ENCODE results near the gene SLC2A4.

The SLC2A4 gene

DNA sequence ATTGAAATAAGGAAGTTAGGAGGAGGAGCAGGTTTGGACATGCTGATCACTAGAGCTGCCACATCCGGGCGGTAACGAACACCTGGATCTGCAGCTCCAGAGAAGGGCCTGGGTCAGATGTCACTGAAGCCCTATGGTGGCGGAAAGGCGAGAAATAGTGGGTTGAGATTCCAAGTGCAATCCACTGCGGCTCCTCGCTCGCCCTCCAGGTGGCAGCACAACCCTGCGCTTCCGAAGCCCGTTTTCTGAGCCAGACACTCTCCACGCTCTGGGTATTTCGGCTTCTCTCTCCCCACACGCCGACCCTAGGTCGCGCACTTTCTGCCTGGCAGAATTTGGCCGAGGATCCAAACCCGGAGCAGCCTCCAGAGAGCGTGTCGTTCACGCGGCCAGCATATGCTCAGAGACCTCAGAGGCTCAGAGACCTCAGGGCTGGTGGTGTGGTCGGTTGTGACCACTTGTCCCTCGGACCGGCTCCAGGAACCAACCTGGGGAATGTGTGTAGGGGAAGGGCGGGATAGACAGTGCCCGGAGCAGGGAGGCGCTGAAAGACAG lies 922 bp upstream of the SLC2A4 start:
- peak in 1 of 2 experiments; percentile 17 for DNase-seq

DNA sequence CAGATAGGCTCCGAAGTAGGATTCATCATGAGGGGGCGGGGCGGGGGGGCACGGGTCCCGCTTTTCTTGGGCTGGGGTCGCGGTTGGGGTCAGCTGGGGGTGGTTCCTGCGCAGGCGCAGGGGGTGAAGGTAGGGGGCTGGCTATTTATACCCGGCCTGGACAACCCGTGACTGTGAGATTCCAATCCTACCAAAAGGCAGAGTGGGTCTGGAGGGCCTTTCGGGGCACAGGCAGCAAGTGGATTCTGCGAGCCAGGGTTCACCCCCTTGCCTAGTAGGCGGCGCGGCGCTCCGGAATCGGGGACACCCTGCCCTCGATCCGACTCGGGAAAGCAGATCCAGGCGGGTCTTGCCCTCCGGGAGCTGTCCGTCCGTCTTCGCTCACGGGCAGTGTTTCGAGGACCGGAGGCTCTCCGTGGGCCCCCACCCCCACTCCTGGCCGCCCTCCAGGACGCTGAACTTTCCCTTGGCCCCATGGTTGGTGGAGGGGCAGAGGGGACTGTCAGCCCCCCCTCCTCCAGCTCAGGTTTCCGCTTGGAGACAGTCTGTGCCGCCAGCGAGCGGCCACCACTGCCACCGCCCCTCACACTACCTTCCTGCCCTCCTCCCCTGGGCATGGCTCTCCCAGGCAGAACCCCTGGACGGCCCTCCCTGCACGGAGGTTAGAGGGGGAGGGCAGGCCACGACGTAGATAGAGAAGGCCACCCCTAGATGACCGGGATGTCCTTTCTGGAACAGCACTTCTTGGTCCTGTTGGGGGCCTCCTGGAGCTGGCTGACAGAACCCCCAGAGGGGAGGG lies 634 bp downstream of the SLC2A4 start:
- DNase-seq = no peak

DNA sequence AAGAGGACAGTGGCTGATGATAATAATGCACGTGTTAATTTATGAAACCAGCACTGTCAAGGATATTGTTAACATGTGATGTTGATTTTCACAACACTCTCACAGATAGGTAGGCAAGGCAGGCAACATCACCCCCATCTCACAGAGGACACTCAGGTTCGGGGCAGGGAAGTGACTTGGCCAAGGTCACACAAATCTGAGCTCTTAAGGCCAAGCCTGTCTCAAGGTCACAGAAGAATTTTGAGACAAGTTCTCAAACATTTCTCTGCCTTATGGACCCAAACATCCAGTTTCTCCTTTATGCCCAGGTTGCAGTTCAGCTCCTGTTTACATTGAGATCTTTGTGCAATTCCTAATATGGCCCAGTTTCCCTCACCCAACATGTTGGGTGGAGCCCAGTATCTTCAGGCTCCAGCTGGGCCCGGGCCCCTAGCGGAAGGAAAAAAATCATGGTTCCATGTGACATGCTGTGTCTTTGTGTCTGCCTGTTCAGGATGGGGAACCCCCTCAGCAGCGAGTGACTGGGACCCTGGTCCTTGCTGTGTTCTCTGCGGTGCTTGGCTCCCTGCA lies 1.3 kb downstream of the SLC2A4 start:
- DNase-seq = no peak

DNA sequence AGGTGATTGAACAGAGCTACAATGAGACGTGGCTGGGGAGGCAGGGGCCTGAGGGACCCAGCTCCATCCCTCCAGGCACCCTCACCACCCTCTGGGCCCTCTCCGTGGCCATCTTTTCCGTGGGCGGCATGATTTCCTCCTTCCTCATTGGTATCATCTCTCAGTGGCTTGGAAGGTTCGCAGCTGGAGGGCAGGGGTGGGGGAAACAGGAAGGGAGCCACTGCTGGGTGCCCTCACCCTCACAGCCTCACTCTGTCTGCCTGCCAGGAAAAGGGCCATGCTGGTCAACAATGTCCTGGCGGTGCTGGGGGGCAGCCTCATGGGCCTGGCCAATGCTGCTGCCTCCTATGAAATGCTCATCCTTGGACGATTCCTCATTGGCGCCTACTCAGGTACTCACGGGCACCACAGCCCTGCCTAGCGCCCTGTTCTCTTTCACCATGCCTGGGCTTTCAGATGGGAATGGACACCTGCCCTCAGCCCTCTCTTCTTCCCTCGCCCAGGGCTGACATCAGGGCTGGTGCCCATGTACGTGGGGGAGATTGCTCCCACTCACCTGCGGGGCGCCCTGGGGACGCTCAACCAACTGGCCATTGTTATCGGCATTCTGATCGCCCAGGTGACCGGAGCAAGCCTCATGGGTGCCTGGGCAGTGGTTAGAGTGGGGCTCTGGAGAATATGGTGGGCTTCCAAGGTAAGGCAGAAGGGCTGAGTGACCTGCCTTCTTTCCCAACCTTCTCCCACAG lies 2.1 kb downstream of the SLC2A4 start:
- DNase-seq = no peak

DNA sequence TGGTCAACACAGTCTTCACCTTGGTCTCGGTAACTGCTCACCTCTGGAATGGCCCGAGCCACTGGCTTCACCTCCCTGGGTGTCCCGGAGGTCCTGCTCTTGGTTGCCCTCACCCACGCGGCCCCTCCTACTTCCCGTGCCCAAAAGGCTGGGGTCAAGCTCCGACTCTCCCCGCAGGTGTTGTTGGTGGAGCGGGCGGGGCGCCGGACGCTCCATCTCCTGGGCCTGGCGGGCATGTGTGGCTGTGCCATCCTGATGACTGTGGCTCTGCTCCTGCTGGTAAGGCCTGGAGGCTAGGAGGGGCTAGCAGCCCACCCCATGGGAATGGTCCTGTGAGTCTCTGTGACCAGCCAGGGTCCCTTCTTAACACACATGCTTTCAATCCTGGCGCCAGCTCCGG lies 3.4 kb downstream of the SLC2A4 start:
- no peak for DNase-seq

DNA sequence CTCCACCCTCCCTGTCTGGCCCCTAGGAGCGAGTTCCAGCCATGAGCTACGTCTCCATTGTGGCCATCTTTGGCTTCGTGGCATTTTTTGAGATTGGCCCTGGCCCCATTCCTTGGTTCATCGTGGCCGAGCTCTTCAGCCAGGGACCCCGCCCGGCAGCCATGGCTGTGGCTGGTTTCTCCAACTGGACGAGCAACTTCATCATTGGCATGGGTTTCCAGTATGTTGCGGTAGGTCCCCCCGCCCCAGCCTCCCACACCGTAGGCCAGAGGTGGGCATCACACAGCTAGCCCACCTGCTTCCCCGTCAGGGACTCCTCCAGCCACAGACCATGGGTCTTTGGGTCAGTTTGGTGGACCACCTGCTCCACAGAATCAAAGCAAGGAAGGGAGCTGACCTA lies 4.2 kb downstream of the SLC2A4 start:
- no peak for DNase-seq

DNA sequence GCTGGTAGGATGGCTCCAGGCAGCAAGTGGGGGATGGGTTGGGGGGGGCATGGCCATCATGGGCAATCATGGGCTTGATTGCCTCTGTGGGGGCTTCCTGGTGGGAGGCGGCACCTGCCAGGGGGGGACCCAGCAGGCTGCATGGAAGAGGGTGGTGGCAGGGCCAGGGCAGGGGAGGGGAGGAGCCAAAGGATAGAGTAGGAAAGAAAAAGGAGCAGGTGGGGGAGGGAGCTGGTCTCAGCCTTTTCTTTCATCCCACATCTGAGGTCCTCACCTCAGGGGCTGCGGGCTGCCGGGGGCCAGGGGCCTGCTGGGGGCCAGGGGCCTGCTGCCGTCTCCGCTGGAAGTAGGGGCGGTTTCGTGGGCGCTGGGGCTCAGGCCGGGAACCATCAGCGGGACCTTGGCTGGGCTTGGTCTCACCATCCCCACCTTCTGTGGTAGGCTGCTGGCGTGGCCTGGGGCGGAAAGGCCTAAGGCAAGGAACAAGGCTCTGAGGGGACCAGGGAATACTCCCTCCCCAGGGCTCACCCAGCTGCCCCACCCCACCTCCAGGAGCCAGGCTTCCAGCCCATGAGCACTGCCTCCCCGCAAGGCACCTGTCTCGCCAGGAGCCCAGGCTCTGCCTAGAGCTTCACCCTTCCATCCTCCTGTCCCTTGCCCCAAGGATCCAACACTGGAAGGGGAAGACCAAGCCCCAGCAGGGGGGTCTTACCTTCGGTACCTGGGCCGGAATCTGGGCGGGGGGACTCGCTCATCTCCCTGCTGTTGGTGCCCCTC lies 7.9 kb downstream of the SLC2A4 start:
- DNase-seq = no peak

DNA sequence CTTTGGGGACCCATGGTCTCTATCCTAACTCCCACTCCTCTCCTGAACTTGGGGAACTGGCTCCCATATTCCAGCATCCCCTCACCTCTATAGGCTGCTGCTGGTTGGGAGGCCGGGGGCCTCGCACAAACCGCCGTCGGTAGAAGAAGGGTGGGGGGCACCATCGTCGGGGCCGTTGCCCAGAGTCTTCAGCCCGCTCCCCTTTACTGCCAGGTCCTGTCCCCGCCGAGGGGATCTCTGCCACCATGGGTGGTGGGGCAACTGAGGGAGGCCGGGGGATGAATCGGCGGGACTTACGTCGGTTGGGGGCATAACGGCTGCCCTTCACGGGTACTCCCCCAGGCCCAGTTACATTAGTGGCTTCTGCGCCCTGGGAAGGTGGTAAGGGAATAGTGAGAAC lies 8.6 kb downstream of the SLC2A4 start:
- no peak for DNase-seq

DNA sequence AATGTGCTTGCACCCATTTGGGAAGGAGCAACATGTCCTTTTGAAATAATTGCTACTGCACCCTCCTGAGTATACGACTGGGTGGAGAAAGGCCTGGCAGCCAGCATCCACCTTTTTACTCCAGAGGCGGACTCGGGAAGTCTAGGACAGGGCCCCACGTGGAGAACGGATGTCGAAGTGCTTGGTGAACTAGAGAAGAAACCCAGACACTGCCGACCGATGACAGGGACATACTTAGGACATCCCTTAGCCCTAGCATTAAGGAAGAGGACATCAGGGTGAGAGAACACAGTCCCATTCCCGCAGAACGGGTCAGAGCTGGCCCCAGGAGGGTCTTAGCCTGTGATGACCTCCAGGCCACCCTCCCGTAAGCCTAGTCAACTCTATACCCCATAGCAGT lies 9.2 kb downstream of the SLC2A4 start:
- no peak for DNase-seq

DNA sequence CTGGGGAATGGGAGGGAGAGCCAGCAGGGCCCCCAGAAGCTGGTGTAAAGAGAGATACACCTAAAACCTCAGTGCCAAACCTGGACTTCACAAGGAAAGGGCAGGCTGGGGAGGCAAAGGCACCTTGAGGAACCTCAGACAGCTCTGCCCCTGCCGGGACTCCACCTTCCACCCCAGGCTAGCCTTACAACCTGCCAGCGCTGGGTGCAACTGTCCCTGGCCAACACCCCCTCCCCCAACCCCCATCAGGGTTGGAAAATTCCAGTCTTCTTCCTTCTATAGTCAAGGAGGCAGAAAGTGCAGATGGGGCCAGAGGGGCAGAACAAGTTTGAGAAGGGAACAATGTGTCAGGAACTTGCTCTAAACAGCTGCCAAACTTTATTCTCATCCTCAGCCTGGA lies 10.7 kb downstream of the SLC2A4 start:
- DNase-seq = no peak

DNA sequence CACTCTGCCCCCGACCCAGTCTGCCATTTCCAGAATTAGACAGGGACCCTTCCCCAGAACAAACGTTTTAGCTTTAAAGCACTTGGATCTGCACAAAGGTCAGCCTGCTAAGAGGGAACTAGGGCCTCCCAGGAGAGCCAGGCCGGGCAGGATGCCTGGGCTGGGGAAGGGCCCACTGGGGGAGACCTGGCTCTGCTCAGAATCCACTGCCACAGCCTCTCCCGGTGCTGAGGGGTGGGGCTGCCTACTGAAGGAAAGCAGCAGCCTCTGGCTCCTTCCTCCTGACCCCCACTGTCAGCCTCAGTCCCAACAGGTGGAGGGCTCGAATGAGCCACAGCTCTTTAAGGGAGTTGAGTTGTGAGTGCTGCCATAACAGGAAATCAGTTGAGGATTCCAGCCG lies 11.2 kb downstream of the SLC2A4 start:
- no peak for DNase-seq

DNA sequence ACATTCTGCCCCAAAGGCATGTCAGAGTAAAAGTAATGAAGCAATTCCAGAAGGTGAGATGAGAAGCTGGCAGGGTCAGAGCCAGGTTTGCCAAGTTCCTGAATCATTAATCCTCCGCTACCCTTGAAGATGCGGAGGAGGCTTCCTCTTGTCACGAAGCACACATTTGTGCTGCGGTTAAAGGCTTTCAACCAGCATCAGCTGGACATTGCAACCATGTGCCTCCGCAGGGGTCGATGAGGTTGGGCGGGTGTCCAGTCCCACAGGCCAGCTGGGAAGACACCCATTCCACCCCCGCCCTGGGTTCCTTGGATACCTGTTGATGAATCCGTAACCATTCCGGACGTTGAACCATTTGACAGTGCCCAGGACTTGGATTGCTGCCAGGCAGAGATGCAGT lies 11.6 kb downstream of the SLC2A4 start:
- DNase-seq = no peak

DNA sequence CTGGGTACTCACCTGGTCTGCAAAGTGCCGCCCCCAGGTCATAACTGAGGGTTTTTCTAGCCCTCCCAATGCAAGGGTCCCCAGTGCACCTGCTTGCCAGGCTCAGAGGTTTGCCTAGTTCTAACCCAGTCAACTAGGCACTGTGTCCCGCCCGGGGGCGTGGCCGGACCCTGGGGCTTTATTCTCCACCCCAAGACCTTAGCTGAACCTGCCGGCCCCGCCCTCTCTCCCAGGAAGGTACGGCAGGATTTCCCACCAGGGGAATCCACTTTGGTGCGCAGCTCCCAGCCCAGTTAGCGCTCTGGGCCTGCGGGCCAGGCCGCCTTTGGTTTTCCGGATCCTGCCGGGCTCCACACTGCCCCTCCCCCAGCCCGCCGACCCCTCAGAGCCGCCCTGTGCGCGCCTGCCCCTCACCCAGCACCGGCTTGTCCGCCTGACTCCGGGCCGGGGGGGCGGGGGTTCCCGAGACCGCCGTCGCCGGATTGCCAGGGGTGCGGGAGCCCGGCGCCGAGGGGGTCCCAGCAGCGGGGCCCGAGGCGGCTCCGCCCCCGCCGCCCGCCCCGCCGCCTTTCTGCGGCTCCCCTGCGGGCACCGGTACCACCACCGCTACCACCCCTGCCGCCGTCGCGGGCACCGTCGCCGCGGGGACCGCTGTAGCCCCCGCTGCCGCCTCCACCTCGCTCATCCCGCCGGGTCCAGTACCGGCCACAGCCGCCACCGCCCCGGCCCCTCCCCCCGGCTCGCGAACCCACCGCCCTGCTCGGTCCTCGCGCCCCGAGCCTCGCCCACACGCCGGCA lies 12.5 kb downstream of the SLC2A4 start:
- DNase-seq = peak in 1 of 2 experiments; percentile 5

DNA sequence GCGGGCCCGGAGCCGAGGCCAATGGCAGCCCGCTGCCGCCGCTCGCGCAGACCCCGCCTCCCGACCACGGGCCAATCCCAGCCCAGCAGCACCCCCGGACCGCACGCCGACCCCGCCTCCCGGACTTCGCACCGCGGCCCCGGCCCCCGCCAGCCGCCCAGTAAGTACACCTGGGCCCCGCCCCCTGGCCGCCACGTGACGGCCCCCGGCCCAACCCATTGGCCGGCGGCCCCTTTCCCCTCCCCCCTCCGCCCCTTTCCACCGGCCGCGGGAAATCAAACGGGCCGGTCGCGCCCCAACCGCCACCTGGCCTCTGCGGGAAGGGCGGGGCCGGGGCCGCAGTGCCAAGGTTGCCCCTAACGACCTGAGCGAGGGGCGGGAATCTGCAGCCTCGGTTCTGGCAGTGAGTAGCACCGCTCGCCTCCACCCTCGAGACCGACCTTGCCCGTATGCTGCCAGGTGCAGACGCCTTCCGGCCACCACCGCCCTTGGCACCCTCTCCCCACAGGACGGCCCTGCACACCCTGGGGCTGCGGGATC lies 13.2 kb downstream of the SLC2A4 start, which contains the start of gene YBX2:
TSS of gene YBX2 (minus strand) at position 26 of the 540 bp plus-strand sequence. CDS start 139 bp downstream, outside the sequence.
- DNase-seq = peak; percentile 42 to 72

DNA sequence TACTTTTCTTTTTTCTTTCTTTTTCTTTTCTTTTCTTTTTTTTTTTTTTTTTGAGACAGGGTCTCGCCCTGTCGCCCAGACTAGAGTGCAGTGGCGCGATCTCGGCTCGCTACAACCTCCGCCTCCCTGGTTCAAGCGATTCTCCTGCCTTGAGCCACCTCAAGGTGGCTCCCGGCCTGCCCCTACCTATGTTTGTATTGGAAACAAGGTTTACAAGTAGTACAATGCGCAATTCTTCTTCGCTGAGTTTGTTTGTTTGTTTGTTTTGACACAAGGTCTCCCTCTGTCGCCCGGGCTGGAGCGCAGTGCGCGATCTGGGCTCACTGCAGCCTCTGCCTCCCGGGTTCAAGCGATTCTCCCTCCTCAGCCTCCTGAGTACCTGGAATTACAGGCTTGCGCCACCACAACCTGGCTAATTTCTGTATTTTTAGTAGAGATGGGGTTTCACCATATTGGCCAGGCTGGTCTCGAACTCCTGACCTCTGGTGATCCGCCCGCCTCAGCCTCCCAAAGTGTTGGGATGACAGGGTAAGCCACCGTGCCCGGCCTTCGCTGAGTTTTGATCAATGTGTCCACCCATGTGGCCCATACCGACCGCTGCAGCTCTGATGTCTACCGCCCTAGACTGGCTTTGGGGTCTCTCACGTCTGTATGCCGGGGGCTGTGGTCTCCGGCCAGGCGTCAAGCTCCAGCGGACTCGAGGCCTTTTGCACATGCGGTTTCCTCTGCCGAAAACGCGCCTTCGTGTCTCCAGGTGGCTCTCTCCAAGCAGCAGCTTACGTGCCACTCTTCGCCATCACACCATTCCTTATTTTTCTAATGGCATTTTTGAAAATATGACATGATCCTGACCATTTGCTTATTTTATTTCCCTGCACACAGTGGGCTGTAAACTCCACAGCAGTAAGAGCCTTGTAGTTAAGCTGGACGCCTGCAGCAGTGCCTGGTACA lies 14.0 kb downstream of the SLC2A4 start:
- no peak for DNase-seq

DNA sequence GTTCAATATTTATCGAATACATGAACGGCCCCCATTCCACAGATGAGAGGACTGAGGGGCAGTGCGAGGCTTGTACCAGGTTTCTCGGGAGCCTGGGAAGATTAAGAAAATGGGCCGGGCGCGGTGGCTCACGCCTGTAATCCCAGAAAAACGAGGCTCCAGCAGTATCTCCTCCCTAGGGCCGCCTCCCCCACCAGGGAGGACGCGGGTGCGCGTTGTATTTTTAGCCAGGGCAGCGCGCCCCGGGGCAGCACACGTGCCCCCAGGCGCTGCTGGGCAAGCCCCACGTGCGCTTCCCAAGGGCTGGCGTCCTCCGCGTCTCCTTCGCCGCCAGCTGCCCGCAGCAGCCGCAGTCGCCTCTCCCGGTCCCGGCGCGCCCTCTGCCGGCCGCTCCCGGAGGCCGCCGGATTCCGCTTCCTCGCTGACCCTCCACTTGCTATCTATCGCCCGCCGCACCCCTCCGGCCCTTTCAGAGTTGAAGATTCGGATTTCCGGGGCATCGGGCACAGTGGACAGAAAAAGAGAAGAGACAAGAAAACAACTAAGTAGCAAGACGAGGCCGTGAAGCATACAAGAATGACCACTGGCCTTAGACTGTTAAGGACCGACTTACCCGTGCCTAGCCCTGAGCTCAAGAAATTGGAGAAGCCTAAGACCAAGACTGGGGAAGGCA lies 14.8 kb downstream of the SLC2A4 start:
- DNase-seq = peak; percentile 16 to 29

DNA sequence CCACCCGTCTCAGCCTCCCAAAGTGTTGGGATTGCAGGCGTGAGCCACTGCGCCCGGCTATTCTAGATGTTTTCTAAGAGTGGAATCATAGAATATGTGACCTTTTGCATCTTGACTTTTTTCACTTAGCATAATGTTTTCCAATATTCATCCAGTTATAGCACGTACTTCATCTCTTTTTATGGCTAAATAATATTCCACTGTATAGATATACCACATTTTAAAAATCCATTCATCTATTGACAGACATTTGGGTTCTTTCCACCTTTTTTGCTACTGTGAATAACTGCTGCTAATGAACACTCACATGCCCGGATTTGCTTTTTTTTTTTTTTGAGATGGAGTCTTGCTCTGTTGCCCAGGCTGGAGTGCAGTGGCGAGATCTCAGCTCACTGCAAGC lies 22.7 kb downstream of the SLC2A4 start:
- DNase-seq = no peak

DNA sequence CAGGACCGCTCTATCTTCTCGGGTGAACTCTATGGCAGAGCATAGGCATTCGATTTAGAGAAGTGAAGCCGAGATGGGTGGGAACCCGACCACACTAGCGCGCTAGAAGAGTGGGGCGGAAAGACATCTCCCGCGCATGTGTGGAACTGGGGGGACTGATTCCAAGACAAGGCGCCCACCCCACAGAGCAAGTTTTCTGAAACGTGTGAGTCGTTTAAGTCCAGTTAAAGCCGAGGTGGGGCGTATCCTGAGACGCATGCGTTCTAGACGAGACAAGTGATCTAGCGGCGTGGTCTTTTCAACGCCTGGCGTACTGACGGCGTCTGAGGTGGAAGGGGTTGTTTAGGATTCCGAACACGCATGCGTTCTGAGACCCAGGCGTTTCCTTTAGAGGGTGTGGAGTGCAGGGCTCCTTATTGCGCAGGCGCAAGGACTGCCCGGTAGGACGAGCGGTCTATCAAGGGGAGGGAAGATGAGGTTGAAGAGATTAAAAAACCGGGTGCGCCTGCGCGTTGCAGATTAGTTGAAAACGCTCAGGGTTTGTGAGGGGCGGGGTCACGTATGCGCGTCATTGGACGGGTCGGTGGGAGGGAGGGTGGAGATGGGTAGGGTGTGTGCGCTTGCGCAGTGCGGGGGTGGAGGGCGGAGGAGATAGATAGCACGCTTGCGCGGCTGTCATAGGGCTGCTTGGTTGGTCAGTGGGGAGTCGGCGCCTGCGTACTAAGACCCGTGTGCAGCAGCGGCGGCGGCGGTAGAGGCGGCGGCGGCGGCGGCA lies 25.6 kb downstream of the SLC2A4 start, which contains the start of gene EIF5A:
TSS of gene EIF5A (plus strand) at position 718 of the 775 bp plus-strand sequence. CDS start 2,008 bp downstream, outside the sequence.
- peak; percentile 93 to 94 for DNase-seq

Data from NCI-H187 (cell line).